ENCODE data around the gene TH.

- TF ChIP-seq CTCF (IDR thresholded peaks at IDR 0.05; ENCODE audit: low read length) (no peak), EZH2 (IDR thresholded peaks at IDR 0.05; ENCODE audit: borderline replicate concordance, low read length) (no peak)
Measured at GRCh38 chr11:2200536-2200935, 28.9 kb upstream of the TH start.
